Body of pancreas (tissue), 4 donors: ENCODE measurements around the gene PTH1R.

Experiments
- POLR2A ChIP-seq, 3 donors: fragments of 450-650 bp; IDR thresholded peaks; one replicate each; pipeline ENCODE4 v1.6.1; 2016; ENCODE audit warnings: antibody characterized with exemption in 3 of 3, mild to moderate bottlenecking in 2 of 3
- TF ChIP-seq, protein P1 (sequence below), 7 experiments: fragments of 450-650 bp in 4 of 7; fragments of 200-600 bp in 3 of 7; sonication (generic) in 3 of 7; IDR thresholded peaks; one replicate each; pipeline ENCODE4 v1.5.1; 2016 to 2019; ENCODE audit warnings: antibody characterized with exemption in 7 of 7

DNA sequence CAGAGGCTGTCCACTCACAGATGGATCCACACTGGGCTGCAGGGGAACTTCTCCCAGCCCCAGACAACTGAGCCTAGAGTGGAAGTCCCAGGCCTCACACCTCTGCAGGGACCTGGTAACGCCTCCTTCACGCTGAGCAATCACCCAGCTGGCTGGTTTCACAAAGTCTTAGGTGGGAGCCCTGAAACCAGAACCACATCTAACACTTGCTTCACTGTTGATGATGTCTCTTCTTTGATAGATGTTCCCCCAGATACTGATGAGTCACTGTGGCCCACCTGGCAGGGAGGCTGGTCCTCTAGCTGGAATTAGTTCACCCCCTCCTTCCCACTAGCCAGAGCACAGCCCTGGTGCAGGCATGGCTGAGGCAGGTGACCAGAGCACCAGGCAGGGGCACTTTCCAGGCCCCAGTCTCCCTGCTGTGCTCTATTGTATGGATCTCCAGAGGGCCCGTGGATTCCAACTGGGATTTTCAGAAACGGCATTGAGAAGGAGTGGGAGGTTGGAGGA, 47.8 kb upstream of the PTH1R start:
- TF ChIP-seq, protein P1, sequence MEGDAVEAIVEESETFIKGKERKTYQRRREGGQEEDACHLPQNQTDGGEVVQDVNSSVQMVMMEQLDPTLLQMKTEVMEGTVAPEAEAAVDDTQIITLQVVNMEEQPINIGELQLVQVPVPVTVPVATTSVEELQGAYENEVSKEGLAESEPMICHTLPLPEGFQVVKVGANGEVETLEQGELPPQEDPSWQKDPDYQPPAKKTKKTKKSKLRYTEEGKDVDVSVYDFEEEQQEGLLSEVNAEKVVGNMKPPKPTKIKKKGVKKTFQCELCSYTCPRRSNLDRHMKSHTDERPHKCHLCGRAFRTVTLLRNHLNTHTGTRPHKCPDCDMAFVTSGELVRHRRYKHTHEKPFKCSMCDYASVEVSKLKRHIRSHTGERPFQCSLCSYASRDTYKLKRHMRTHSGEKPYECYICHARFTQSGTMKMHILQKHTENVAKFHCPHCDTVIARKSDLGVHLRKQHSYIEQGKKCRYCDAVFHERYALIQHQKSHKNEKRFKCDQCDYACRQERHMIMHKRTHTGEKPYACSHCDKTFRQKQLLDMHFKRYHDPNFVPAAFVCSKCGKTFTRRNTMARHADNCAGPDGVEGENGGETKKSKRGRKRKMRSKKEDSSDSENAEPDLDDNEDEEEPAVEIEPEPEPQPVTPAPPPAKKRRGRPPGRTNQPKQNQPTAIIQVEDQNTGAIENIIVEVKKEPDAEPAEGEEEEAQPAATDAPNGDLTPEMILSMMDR (IDR thresholded peaks at IDR 0.05), result no peak
- no peak for TF ChIP-seq POLR2A (IDR thresholded peaks at IDR 0.05)
